Left ventricle myocardium inferior (tissue), 1 donor: ENCODE measurements around the gene TIMM22. TPM values are rescaled to one million over a fixed set of nuclear protein-coding genes. Genes with fewer than 3 reads are reported as not detected.

ENCODE experiments used
- DNase-seq: peaks from one replicate; pipeline ENCODE4 v3.0.0-alpha.2; 2020
- H3K27ac ChIP-seq: fragments of 200-600 bp; replicated peaks from 2 replicates; pipeline ENCODE4 v1.8.0; 2021
- H3K27me3 ChIP-seq: fragments of 200-600 bp; 2 replicates; pipeline ENCODE4 v1.8.0; 2021; ENCODE audit warnings: low read depth
- H3K36me3 ChIP-seq: fragments of 200-600 bp; 2 replicates; pipeline ENCODE4 v1.8.0; 2021
- H3K4me1 ChIP-seq: fragments of 200-600 bp; 2 replicates; pipeline ENCODE4 v1.8.0; 2021
- H3K4me3 ChIP-seq: fragments of 200-600 bp; 2 replicates; pipeline ENCODE4 v1.8.0; 2021; ENCODE audit warnings: mild to moderate bottlenecking, moderate library complexity
- H3K9me3 ChIP-seq: fragments of 200-600 bp; replicated peaks from 2 replicates; pipeline ENCODE4 v1.8.0; 2021
- CTCF ChIP-seq: fragments of 200-600 bp; IDR thresholded peaks from 2 replicates; pipeline ENCODE4 v1.8.0; 2021; ENCODE audit warnings: antibody characterized with exemption, mild to moderate bottlenecking, borderline replicate concordance
- intact Hi-C: fragments of 100-400 bp; cut with micrococcal nuclease; formaldehyde crosslinking; loops from one replicate; pipeline ENCODE4 v1.11.0; 2022
- total RNA-seq: library from RNA; stranded (reverse); fragmentation: NEBNext Ultra II Directional; extraction: Animal tissue kit (Norgen Biotek cat#: 25700); gene quantifications from one replicate; pipeline ENCODE4 v1.2.1, GENCODE V29; 2021
- donor health status: DM: no; HTN: yes; CAD: no; lungs with severe emphysema.

Gene TIMM22
- total RNA-seq, 1 donor from 2014 or later, result 17.6 TPM

DNA sequence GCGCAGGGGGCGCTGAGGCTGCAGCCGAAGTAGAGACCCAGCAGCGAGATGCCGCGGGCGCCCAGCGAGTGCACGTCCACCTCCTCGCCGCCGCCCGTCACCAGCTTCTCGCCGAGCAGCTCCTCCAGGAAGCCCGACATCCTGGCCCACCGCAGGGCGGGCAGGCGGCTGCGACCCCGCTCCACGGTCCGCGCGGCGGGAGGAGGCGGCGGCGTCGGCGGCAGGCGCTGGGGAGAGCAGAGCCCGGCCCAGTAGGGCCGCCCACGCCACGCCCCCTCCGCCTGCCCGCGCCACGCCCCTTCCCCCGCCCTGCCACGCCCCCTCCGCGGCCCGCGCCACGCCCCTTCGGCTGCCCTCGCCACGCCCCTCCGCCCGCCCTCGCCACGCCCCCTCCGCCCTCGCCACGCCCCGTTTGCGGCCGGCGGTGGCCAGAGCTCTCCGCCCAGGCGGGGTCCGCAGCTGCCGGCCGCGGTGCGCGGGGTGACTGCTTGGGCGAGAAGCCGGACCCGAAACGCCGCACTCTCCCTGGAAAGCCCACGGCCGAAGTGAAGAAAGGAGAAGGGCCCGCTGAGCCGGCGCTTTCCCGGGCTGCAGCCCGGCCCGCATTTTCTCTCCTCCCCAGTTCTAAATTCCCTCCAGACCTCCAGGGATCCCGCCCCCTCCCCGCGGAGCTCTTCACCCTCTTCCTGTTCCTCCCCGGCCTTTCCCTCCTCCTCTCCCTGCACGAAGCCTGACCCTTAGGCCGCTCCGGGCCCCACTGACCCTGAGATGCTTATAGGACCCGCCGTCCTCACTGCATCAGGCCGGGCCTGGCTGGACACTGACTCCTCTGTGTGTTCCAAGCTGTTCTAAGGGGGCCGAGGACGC lies 17.2 kb upstream of the TIMM22 start, which contains the start of gene NXN:
Gene NXN, minus strand, starts transcription at position 238 of the 867 bp plus-strand sequence.
- peak; percentile 89 for DNase-seq
- no peaks in the 10 kb centered on the region for H3K36me3 ChIP-seq
- intact Hi-C loops, result loop anchor here (5.0 kb wide), 1 partner anchor 182 kb away; no protein-coding TSS in a partner anchor
- H3K27ac ChIP-seq, result peak within 1 kb of the TSS; percentile 88
- peaks cover 52% of the 10 kb centered on the region for H3K4me1 ChIP-seq
- H3K27me3 ChIP-seq, result no peaks in the 10 kb centered on the region
- H3K9me3 ChIP-seq, result no peaks in the 10 kb centered on the region
- H3K4me3 ChIP-seq, result peak within 1 kb of the TSS; percentile 91
- peak; percentile 41 for TF ChIP-seq CTCF

DNA sequence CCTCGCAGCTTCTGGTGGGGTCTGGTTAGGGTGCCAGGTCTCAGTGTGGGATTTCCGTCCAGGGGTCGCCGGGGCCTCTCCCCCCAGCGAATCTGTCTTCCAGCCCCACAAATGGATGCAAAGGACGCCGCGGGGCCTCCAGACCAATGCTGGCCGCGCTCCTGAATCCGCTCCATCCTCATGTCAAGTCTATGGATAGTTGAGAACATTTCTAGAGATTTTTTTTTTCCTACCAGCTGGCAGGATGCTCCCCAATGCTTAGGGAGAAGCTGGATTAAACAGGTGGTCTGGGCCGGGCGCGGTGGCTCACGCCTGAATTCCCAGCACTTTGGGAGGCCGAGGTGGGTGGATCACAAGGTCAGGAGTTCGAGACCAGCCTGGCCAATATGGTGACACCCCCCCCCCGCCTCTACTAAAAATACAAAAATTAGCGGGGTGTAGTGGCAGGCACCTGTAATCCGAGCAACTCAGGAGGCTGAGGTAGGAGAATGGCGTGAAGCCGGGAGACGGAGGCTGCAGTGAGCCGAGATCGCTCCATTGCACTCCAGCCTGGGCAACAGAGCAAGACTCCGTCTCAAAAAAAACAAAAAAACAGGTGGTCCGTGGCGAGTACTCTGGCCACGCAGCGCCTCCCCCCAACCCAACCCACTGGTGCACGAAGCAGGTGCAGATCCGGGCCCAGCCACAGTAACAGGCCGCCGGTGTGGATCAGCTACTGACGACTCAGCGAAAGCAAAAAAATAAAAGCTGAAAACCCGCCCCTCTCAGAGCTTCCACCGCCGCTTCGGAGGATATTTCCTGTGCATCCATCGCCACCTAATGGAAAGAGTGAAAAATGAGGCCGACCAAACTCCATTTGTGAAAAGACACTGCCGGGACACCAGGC lies 16.3 kb upstream of the TIMM22 start:
- intact Hi-C loops, result no loop called here
- TF ChIP-seq CTCF, result peak; percentile 78
- Histone ChIP-seq H3K9me3 (no peaks in the 10 kb centered on the region), H3K4me3 (peak overlapping the region; percentile 91), H3K27ac (peak overlapping the region; percentile 88), H3K4me1 (peaks cover 44% of the 10 kb centered on the region), H3K27me3 (no peaks in the 10 kb centered on the region), H3K36me3 (no peaks in the 10 kb centered on the region)
- DNase-seq, result peak; percentile 58

DNA sequence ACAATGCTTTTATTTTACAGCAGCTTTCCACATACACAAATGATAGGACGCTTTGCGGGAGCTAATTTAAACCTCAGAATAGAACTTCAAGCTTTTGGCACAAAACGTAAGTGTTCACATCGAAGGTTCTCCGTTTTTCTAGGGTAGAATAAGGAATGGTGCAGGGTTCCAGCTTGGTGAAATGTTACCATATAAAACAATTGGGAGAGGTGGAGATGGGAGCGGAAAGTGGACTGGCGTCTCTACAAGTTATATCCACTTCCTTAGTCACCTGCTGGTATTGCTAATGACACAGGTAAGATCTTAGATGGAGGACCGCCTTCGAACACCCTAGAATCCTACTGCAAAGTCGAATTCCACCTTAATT lies 15.7 kb upstream of the TIMM22 start:
- Histone ChIP-seq H3K4me3 (no peak overlapping the region), H3K9me3 (no peaks in the 10 kb centered on the region), H3K36me3 (no peaks in the 10 kb centered on the region), H3K4me1 (peaks cover 37% of the 10 kb centered on the region), H3K27me3 (no peaks in the 10 kb centered on the region), H3K27ac (no peak overlapping the region)
- no peak for TF ChIP-seq CTCF
- intact Hi-C loops, result no loop called here
- no peak for DNase-seq

DNA sequence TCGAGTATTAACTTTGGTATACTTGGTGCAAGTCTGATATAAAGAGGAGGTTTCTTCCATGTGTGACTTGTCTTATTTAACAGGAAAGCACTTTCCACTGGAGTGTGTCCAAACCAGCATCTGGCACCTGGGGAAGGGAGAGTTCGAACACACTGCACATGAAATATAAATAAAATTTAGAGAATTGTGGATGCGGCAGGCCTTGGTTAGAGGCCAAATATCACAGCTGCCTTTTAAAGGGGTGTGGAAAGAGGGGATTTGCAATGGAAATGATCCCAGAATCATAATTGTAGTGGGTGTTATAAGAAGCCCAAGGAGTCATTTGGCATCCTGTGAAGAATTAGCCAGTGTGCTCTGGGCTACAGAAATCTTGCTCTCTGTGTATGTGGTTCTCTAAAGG lies 13.0 kb upstream of the TIMM22 start:
- no peak for TF ChIP-seq CTCF
- no peak for DNase-seq
- intact Hi-C loops, result no loop called here

GRCh38 chr17:986322-986929 lies 10.5 kb upstream of the TIMM22 start:
- H3K27me3 ChIP-seq, result no peaks in the 10 kb centered on the region
- H3K27ac ChIP-seq, result no peak overlapping the region
- H3K9me3 ChIP-seq, result no peaks in the 10 kb centered on the region
- H3K4me1 ChIP-seq, result no peaks in the 10 kb centered on the region
- intact Hi-C loops, result no loop called here
- no peak overlapping the region for H3K4me3 ChIP-seq
- H3K36me3 ChIP-seq, result no peaks in the 10 kb centered on the region
- no peak for TF ChIP-seq CTCF
- no peak for DNase-seq

More for the DNA sequence above, 13.0 kb upstream of the TIMM22 start:
- H3K27ac ChIP-seq, result no peak overlapping the region
- no peaks in the 10 kb centered on the region for H3K9me3 ChIP-seq
- no peaks in the 10 kb centered on the region for H3K36me3 ChIP-seq
- H3K4me3 ChIP-seq, result no peak overlapping the region
- H3K27me3 ChIP-seq, result no peaks in the 10 kb centered on the region
- H3K4me1 ChIP-seq, result peaks cover 15% of the 10 kb centered on the region
